Pons (tissue), 1 donor: ENCODE data around the gene FUT8.

ENCODE experiments used
- DNase-seq: peaks from one replicate; pipeline ENCODE4 v3.0.0-alpha.2; 2016; ENCODE audit warnings: low spot score

FUT8 gene

DNA sequence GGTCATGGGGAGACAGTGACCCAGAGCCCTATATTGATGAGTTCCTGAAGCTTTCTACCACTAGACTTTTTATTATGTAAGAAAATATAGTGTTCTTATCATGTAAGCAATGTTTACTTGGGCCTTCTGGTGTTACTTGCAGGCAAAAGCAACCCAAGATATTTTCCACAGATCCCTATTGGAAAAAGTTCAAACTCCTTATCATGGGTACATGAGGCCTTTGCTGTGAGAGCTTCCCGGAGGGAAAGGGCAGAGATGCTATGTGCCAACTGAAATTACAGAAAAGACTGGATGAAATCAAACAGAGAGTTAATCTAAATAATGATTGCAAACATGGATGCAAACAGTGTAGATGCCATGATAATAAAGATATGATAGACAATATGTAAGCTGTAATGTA is 361.5 kb downstream of the FUT8 start:
- DNase-seq, result no peak

DNA sequence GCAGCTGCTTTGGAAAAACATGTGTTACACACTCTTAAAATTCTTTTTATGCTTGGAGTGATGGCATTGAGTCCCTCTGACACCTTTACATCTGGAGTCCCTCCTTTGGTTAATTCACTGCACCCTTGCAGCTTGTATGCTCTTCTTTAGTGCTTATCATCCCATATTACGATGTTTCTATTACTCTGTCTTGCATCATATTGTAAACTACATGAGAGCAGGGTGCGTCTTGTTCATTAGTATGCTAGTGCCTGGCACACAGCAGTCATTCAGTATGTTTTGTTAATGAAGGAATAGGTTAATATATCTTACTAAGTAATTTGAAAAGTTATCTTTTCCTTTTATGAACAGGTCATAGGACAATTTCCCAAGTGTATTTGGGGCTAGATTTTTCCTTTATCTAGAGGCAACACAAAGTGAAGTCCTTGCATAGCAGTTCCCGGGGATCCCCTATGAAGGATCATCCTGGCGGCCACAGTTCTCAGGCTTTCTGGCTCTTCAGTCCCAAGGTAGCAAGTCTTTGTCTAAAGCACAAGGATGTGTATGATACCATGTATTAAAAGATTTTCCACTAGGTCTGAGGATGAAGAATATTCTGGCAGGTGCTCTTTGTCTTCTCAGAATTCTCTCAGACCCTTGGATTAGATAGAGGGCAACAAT is 363.8 kb downstream of the FUT8 start:
- DNase-seq, result no peak

DNA sequence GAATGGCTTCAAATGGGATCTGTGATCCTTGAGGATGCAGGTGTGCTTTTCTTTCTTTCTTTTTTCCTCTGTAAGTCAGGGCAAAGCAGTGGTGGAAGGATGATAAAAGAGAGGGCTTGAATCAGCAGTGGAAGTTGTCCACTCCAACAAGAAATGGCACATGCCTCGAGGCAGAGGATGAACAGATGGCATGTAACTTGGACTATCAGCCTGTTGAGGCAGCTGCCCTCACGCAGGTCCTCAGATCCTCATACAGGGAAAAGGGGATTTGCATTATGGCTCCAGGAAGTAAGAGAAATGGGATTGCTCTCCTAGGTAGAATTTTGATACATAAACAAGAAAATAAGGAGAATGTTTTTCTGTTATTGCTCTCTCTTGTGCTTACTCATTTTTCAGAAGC is 368.0 kb downstream of the FUT8 start:
- no peak for DNase-seq

DNA sequence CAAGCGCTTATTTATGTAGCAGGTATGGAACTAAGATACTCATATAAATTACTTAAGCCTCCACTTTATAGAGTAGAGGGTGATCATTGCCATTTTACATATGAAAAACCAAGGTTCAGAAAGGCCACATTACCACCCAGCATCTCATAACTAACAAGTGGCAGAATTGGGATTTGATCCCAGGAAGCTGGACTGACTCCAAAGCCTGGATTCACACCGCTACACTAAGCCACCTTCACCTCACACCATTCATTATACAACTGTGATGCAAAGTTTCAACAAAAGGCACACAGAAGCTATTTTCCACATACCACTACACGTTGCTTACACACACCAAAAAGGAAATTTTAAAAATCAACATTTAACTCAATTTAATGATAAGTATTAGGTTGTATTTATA is 370.6 kb downstream of the FUT8 start:
- DNase-seq, result no peak

DNA sequence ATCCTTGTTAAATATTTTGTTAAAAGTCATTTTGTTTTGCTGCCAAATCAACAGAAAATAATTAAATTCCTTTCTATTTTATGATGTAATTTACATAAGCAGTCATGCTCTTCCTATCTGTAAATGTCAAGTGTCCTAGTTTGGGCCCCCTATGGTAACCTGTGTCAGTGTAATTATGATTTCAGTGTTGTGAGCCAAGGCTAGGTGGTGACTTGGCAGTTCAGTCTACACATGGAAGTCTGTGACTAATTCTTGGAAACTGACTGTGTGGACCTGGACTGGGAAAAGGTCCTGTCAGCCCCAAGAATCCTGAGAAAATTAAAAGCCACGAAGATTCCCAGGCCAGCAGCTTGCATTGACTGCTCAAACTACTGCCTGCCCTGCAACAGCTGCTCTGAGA is 371.0 kb downstream of the FUT8 start:
- DNase-seq, result no peak

DNA sequence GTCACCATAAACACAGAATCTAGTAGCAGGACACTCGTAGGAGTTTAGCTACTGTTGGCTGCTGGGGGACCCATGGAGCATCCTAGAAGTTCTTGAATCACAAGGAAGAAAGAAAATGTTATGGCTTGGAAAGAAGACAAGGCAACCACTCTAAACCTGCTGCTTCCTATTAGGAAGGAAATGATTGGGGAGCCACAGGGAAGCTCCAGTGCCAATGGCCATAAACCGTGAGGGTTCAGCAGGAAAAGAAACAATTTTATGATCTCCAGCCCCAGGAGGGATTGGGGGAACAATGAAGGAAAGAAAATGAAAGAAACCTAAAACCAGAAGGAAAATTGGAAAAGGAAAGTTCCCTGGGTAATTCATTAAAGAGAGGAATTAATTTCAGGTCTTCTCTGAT is 372.0 kb downstream of the FUT8 start:
- DNase-seq, result no peak

DNA sequence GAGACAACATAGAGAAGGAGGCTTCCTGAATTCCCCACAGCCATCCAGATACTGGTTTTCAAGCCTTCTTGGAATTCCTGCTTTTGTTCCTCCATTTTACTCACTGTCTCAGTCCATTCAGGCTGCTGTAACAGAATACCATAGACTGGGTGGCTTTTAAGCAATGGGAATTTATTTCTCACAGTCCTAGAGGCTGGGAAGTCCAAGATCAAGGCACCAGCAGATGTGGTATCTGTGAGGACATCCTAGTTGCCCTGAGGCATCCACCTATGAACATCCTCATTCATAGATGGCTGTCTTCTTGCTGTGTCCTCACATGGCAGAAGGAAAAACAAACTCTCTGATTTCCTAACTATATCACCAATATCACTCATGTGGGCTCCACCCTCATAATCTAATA is 374.9 kb downstream of the FUT8 start:
- no peak for DNase-seq

DNA sequence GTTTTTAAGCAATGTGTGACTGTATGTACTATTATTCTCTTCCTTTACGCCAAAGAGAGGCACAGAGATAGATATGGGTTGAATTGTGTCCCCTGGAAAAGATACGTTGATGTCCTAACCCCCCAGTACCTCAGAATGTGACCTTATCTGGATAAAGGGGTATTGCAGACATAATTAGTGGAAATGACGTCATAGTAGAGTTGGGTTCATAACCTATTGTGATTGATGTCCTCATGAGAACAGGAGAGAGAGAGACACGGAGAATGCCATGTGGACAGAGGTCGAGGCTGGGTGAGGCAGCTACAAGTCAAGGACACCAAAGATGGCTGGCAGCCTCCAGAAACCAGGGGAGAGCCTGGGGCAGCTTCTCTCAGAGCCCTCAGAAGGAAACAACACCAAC is 376.3 kb downstream of the FUT8 start:
- no peak for DNase-seq

DNA sequence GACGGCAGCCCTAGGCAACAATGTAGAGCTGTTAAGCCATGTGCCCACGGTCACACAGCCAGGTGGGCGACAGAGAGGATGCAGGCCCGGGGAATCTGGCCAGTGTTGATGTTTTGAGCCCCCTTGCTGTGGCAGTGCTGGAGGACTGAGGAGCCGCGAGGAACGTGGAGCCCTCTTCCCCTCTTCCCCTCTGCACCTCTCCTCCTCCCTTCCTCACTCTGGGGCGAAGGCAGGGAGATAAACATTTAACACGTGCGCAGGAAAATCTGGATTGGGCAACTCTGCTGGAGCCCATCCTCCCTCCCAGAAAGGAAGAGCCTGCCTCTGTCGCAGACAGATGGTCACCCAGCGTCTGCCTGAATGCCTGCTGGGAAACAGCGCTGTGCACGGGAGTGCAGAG is 376.8 kb downstream of the FUT8 start:
- DNase-seq, result no peak

DNA sequence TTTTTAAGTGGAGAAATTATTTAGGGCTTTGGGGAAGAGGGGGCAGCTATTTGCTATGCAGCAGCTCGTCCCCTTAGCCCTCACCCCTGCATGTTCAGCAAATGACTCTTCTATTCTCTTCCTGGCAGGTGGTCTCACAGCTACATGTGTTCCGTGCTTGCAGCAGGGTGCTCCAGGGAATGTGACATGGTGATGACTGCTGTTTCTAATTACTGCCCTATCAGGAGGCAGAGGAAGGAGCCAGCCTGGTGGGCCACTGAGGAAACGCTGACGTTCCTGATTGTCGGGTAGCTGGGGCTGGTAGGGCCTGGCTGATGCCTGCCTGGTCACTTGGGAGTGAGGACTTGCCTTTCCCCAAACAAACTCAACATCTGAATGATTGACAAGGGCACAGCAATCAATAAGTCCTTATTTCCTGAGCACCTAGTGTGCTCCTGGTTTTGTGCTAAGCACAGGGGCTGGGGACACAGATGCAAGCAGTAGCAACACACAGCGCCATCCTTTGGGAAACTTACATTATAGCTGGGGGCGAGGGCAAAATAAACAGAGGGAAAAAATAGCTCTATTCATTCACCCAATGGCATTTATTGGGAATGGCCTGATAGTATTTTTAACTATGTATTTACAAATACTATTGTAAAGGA is 377.8 kb downstream of the FUT8 start:
- no peak for DNase-seq

DNA sequence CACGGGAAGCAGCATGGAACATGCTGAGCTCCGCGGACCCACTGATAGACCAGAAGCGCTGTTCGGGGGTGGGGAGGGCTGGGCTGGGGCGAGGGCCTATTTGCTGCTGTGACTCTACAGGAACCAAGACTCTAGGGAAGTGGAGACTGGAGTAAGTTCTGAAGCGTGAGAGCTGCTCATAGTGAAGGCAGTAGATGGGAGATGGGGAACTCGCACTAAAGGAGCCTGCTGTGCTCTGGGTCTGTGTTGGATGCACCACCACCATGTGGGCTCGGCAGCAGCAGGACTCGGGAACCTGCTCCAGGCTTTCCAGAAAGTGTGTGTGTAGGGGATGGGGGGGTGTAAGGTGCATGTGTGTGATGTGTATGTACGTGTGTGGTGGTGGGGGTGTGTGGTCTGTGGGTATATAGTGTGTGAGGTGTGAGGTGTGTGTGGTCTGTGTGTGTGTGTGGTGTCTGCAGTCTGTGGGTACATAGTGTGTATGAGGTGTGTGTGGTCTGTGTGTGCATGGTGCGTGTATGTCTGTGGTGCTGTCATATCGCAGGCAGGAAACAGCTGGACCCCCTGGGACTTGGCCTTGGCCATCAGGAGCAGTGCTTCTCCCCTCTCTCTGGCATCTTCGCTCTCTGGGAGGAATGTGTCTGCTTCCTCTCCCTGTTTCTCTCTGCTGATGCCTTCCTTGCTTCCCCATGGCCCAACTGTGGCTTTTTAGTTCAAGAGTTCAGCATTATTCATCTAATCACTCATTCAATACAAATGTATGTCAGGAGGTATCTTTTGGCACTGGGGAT is 378.9 kb downstream of the FUT8 start:
- no peak for DNase-seq

DNA sequence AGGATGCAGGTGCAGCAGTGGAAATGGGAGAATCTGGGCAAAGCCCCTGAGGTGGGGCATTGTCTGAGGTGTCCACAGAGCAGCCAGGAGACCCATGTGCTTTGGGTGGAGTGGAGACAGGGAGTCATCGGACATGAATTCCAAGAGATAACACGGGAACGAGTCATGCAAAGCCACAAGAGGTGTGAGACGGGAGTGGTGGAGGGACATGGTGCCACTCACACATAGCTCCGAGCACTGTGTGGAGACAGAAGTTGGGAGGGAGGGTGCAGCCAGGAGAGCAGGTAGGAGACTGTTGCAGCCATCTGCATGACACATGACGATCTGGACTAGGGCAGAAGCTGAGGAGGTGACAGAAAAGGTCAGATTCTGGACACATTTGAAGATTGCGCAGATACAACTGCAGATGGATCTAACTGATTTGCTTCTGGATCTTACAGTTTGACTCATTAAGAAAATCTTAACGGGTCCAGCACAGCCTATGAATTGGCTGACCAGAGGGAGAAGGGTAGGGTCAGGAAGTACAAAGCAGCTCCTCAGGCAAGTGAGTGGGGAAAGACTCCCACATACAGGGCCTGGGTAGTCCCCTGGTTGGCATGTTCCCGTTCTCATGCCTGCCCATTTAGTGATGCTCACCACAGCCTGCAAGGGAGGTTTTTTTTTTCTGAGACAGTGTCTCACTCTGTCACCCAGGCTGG is 379.8 kb downstream of the FUT8 start:
- DNase-seq, result no peak
